Stimulated activated CD4-positive, alpha-beta T cell treated with anti-CD3 and anti-CD28 coated beads, Interleukin-1b, Interleukin-23, amount 100 ng/mL, for 1 hour (primary cell): ENCODE data around the gene CRAMP1.
"Not testable (repeated sequence)": the region's sequence is repeated elsewhere in the genome, so short reads cannot be mapped to it uniquely, and the experiment has no call there.

Experiments
- DNase-seq, 2 donors: peaks; one replicate each; pipeline ENCODE4 v3.0.0-alpha.2; 2020; ENCODE audit warnings: low read depth in 2 of 2

CRAMP1 gene

GRCh38 chr16:1709356-1709755 lies 97.2 kb downstream of the CRAMP1 start:
- no peak for DNase-seq

DNA sequence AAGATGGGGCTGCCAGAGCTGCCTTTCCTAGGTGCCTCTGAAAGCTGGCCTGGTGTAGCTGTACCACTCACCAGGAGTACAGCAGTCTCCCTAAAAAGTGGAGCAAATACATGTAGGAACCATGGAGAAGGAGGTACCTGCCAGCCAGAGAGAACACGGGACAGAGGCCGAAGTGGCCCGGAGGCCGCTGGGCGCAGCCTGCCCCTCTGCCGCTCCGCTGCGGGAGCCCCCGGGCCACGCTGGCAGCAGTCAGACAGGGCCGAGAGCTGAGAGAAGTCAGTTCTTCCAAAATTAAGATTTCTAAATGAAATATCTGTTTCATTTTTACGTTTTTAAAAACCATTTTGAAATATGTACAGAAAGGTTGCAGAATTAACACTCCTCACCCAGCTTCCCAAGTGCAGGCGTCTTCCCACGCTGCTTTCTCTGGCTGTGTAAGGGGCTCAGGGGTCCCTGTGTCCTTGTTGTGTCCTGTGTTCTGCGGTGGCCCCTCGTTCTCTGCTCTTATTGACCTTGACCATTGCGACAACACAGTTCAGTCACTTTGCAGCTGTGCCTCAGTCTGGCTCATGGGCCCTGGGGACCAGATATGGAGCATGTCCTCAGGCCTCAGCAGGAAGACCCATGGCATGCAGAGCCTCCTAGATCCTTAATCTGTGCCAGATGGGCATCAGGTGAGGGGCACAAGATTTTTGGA lies 98.8 kb downstream of the CRAMP1 start:
- DNase-seq, result no peak

DNA sequence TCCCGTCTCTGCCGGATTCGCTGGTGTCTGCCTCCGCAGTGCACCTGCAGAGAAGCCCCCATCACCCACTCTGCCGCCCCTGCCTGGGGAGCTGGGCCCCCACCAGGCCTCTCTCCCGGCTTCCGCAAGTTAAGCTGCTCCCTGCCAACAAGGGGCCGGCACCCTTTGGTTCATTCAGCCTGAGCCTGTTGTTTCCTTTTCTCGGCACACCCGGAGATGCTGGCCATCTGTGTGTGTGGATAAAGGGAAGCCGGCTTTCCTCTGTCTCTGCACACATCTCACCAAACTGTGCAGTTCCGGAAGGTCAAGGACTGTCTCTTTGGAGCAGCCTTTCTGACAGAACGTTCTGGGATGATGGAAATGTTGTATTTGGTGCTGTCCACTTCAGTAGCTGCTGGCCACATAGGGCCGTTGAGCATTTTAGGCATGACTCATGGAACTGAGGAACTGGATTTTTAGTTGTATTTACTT lies 100.7 kb downstream of the CRAMP1 start:
- DNase-seq, result no peak

DNA sequence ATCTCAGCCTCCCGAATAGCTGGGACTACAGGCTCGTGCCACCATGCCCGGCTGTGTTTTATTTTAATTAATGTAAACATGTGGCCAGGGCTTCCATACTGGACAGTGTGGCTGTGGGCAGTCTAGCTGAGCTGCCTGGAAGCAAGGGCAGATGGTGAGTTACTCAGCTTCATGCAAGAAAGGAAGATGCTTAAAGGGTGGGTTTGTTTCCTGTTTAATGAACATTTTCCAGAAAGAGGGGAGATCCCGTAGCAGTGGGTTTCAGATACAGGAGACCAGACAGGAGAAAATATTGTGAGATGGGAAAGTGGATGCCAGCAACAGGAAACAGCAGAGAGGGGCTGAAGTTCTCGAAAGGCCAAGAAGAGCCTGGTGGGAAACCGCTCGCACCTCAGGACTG lies 101.2 kb downstream of the CRAMP1 start:
- DNase-seq, result no peak

DNA sequence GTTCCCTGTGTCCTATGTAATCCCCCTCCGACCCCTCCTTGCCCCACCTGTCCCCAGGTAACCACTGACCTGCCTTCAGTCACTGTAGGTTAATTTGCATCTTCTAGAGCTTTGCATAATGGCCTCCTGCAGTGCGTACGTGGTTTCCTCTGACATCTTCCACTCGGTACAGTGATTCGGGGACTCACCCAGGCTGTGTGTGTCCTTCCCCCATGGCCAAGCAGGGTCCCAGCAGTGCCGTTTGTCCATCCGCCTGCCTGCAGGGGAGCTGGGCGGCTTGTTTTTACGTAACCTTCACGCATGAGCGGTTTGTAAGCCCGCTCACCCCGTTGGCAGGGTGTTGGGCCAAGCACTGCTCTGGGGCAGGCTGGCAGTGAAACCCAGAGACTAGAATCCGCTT lies 101.8 kb downstream of the CRAMP1 start:
- no peak for DNase-seq

- no peak for DNase-seq
These were observed 103.1 kb downstream of the CRAMP1 start for GRCh38 chr16:1715220-1715619.

DNA sequence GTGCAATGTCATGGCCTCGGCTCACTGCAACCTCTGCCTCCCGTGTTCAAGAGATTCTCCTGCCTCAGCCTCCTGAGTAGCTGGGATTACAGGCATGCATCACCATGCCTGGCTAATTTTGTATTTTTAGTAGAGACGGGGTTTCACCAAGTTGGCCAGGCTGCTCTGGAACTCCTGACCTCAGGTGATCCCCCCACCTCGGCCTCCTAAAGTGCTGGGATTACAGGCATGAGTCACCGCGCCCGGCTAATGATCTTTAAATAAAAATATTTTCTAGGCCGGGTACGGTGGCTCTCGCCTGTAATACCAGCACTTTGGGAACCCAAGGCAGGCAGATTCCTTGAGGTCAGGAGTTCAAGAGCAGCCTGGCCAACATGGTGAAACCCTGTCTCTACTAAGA lies 106.1 kb downstream of the CRAMP1 start:
- not testable (repeated sequence) for DNase-seq

- not testable (repeated sequence) for DNase-seq
These were observed 107.5 kb downstream of the CRAMP1 start for GRCh38 chr16:1719559-1720229.

DNA sequence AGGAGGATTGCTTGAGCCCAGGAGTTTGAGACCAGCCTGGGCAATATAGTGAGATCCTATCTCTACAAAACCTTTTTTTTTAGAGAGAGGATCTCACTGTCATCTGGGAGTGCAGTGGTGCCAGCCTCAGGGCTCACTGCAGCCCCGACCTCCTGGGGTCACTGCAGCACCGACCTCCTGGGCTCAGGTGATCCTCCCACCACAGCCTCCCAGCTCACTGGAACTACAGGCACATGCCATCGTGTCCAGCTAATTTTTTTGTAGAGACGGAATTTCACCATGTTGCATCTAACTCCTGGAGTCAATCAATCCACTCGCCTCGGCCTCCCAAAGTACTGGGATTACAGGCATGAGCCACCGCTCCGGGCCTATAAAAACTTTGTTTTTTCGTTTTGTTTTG lies 109.2 kb downstream of the CRAMP1 start:
- no peak for DNase-seq

DNA sequence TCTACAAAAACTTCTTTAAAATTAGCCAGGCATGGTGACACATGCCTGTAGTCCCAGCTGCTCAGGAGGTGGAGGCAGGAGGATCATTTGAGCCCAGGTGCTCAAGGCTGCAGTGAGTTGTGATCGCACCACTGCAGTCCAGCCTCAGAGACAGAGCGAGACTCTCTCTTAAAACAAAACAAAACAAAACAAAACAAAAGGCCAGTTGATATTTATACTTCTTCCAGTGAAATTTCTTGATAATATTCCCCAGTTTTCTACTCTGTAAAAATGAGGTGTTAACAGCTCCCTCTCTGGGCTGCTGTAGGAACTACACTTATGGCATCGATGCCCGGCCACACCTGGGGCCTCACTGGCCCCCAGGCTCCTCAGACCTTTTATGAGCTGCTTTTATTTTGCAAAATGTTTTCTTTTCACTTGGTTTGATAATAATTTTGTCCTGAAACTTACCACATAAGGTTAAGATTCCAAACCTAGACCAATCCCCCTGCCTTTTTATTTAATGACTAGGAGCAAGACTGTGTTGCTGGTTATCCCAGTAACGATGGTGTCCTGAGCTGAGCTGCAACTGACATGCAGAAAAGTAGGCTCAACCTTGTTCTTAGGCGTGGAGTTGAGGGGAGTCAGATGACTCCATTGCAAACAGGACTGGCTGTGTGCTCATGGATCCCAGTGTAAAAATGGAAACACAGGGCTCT lies 111.4 kb downstream of the CRAMP1 start:
- DNase-seq, result no peak

DNA sequence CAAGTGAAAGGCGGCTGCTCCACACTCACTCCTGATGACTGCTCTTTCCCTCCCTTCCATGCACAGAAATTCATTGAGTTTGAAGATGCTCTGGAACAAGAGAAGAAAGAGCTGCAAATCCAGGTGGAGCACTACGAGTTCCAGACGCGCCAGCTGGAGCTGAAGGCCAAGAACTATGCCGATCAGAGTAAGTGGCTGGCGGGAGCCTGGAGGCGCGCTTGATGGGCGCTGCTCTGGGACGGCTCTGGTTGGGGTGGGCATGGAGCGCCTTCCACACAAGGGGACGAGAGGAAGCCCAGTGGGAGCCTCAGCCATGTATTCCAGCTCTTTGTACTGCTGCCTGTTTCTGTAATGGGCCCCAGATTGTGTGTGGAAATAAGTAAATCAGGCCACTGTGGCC lies 112.3 kb downstream of the CRAMP1 start:
- DNase-seq, result no peak

- no peak for DNase-seq
These were observed 114.7 kb downstream of the CRAMP1 start for GRCh38 chr16:1726661-1727502.
